SK-N-SH (cell line): ENCODE results near the gene CLEC18B. TPM values are rescaled to one million over a fixed set of nuclear protein-coding genes. Genes with fewer than 3 reads are reported as not detected.

Experiments used
- CTCF ChIA-PET: fragments of 300-600, 350-600 bp; formaldehyde crosslinking; extraction: SDS; loops from one replicate; lab custom pipeline; 2021; lab: Yijun Ruan, JAX
- POLR2A ChIA-PET: fragments of 350-600 bp; sonication (Branson Sonifier 250); formaldehyde crosslinking; extraction: SDS; loops from one replicate; lab custom pipeline; 2020; ENCODE audit warnings: antibody characterized with exemption, inconsistent platforms; lab: Yijun Ruan, JAX
- DNase-seq: peaks from one replicate; pipeline ENCODE4 v3.0.0; 2012
- H2AFZ ChIP-seq: fragments of 200-600 bp; sonication (generic); 2 replicates; pipeline ENCODE4 v1.8.1; 2016; ENCODE audit warnings: antibody characterized with exemption, mild to moderate bottlenecking, low read depth
- H3F3A ChIP-seq: fragments of 200-600 bp; sonication (generic); replicated peaks from 2 replicates; pipeline ENCODE3; 2016; ENCODE audit warnings: antibody characterized with exemption, mild to moderate bottlenecking; ENCODE audit not compliant: insufficient read depth
- H3K27ac ChIP-seq, 2 experiments: fragments of 200-500 bp in 1 of 2; fragments of 200-600 bp in 1 of 2; sonication (Bioruptor generic) in 1 of 2; sonication (generic), shearing (Covaris generic) in 1 of 2; 2 replicates each; pipeline versions ENCODE4 v1.5.1 to v1.6.1; 2014 to 2016; ENCODE audit warnings: low read depth in 2 of 2, inconsistent platforms in 1 of 2, low read length in 1 of 2, mild to moderate bottlenecking in 1 of 2, mixed read lengths in 1 of 2
- H3K27me3 ChIP-seq: fragments of 200-600 bp; sonication (generic), shearing (Covaris generic); 2 replicates; pipeline ENCODE4 v1.6.1; 2016; ENCODE audit warnings: mixed run types; ENCODE audit not compliant: insufficient read depth
- H3K36me3 ChIP-seq, 2 experiments: fragments of 200-500 bp in 1 of 2; fragments of 200-600 bp in 1 of 2; sonication (Bioruptor generic) in 1 of 2; sonication (generic) in 1 of 2; replicated peaks in 1 of 2; 2 replicates each; pipeline versions ENCODE3 to v1.5.1; 2014 to 2016; ENCODE audit warnings: low read length in 1 of 2, mild to moderate bottlenecking in 1 of 2; ENCODE audit not compliant: insufficient read depth in 2 of 2, control insufficient read depth in 1 of 2
- H3K4me1 ChIP-seq, 2 experiments: fragments of 200-500 bp in 1 of 2; fragments of 200-600 bp in 1 of 2; sonication (Bioruptor generic) in 1 of 2; sonication (generic), shearing (Covaris generic) in 1 of 2; 2 replicates each; pipeline versions ENCODE4 v1.5.1 to v1.6.1; 2014 to 2016; ENCODE audit warnings: low read depth in 1 of 2, low read length in 1 of 2, mixed run types in 1 of 2; ENCODE audit not compliant: insufficient read depth in 2 of 2, control insufficient read depth in 1 of 2
- H3K4me2 ChIP-seq: fragments of 200-600 bp; sonication (generic), shearing (Covaris generic); 2 replicates; pipeline ENCODE4 v1.6.1; 2017; ENCODE audit warnings: mixed run types
- H3K4me3 ChIP-seq, 2 experiments: fragments of 200-500 bp in 1 of 2; fragments of 200-600 bp in 1 of 2; sonication (Bioruptor generic) in 1 of 2; sonication (generic), shearing (Covaris generic) in 1 of 2; 2 replicates each; pipeline versions ENCODE4 v1.5.1 to v1.8.1; 2014 to 2016; ENCODE audit warnings: low read depth in 2 of 2, inconsistent platforms in 1 of 2, low read length in 1 of 2, mild to moderate bottlenecking in 1 of 2, mixed read lengths in 1 of 2, moderate library complexity in 1 of 2
- H3K79me2 ChIP-seq: fragments of 200-600 bp; sonication (generic); 2 replicates; pipeline ENCODE4 v1.8.1; 2017; ENCODE audit warnings: mild to moderate bottlenecking; ENCODE audit not compliant: insufficient read depth
- H3K9ac ChIP-seq: fragments of 200-600 bp; sonication (generic); 2 replicates; pipeline ENCODE4 v1.6.1; 2017; ENCODE audit warnings: mixed run types
- H3K9me2 ChIP-seq: fragments of 200-600 bp; sonication (generic); 2 replicates; pipeline ENCODE4 v1.6.1; 2017; ENCODE audit warnings: mixed run types
- H3K9me3 ChIP-seq: fragments of 200-600 bp; sonication (generic); 2 replicates; pipeline ENCODE4 v1.6.1; 2017; ENCODE audit warnings: mixed run types, mild to moderate bottlenecking, moderate library complexity
- H4K20me1 ChIP-seq: fragments of 200-600 bp; sonication (generic); 2 replicates; pipeline ENCODE4 v1.6.1; 2017; ENCODE audit warnings: mild to moderate bottlenecking, mixed run types; ENCODE audit not compliant: insufficient read depth
- CHD2 ChIP-seq: fragments of 150-350 bp; IDR thresholded peaks from 2 replicates; pipeline ENCODE4 v1.6.1; 2018; ENCODE audit warnings: low read length; ENCODE audit not compliant: partially characterized antibody
- CTCF ChIP-seq: fragments of 200-600 bp; sonication (generic); IDR thresholded peaks from 2 replicates; pipeline ENCODE4 v1.6.1; 2017; ENCODE audit warnings: antibody characterized with exemption, mild to moderate bottlenecking, moderate library complexity
- ELF1 ChIP-seq: IDR thresholded peaks from 2 replicates; pipeline ENCODE4 v1.4.0; 2012
- EZH2phosphoT487 ChIP-seq: fragments of 200-600 bp; sonication (generic); IDR thresholded peaks from 2 replicates; pipeline ENCODE4 v1.6.1; 2017; ENCODE audit warnings: low read depth, mixed run types, mild to moderate bottlenecking, antibody characterized with exemption, moderate library complexity, borderline replicate concordance
- FOXM1 ChIP-seq: IDR thresholded peaks from 2 replicates; pipeline ENCODE4 v1.4.0; 2012; ENCODE audit warnings: low read depth, mild to moderate bottlenecking
- GABPA ChIP-seq: IDR thresholded peaks from 2 replicates; pipeline ENCODE4 v1.4.0; 2012; ENCODE audit warnings: low read depth, mild to moderate bottlenecking
- JUND ChIP-seq: IDR thresholded peaks from 2 replicates; pipeline ENCODE4 v1.4.0; 2012
- MEF2A ChIP-seq: IDR thresholded peaks from 2 replicates; pipeline ENCODE4 v1.4.0; 2012; ENCODE audit warnings: low read depth, borderline replicate concordance
- MXI1 ChIP-seq: IDR thresholded peaks from 2 replicates; pipeline ENCODE4 v1.6.1; 2012; ENCODE audit warnings: mild to moderate bottlenecking, low read depth, low read length, improper control_type of control experiment
- POLR2AphosphoS5 ChIP-seq: IDR thresholded peaks from 2 replicates; pipeline ENCODE4 v1.6.1; 2012; ENCODE audit warnings: low read depth, low read length
- RXRA ChIP-seq: IDR thresholded peaks from 2 replicates; pipeline ENCODE4 v1.4.0; 2012; ENCODE audit warnings: low read depth, mild to moderate bottlenecking, borderline replicate concordance
- SIN3A ChIP-seq: IDR thresholded peaks from 2 replicates; pipeline ENCODE4 v1.6.1; 2012; ENCODE audit warnings: low read depth, mild to moderate bottlenecking, low read length, moderate library complexity, borderline replicate concordance
- TCF12 ChIP-seq: IDR thresholded peaks from 2 replicates; pipeline ENCODE4 v1.4.0; 2012
- TEAD4 ChIP-seq: IDR thresholded peaks from 2 replicates; pipeline ENCODE4 v1.4.0; 2012; ENCODE audit warnings: mild to moderate bottlenecking, borderline replicate concordance; ENCODE audit not compliant: insufficient read depth
- USF1 ChIP-seq: IDR thresholded peaks from 2 replicates; pipeline ENCODE4 v1.4.0; 2012; ENCODE audit warnings: low read depth, borderline replicate concordance
- YY1 ChIP-seq: IDR thresholded peaks from 2 replicates; pipeline ENCODE4 v1.4.0; 2012; ENCODE audit warnings: low read depth, mild to moderate bottlenecking
- ZBTB33 ChIP-seq: IDR thresholded peaks from 2 replicates; pipeline ENCODE4 v1.4.0; 2012; ENCODE audit warnings: low read depth, borderline replicate concordance
- WGBS: methylation state at CpG from one replicate; pipeline ENCODE4 v1.1.6; 2017; ENCODE audit warnings: low lambda C conversion rate; 5-methylcytosine and 5-hydroxymethylcytosine counted together
- polyA plus RNA-seq, 3 experiments: library from polyadenylated mRNA; depleted of rRNA; stranded (reverse); fragments of >200 nt; gene quantifications; 2 replicates each; pipeline ENCODE4 v1.2.3, GENCODE V29; 2012

CLEC18B gene
- polyA plus RNA-seq, 1 of the 3 experiments (the other 2 are of a cell fraction), result 0.10 TPM

DNA sequence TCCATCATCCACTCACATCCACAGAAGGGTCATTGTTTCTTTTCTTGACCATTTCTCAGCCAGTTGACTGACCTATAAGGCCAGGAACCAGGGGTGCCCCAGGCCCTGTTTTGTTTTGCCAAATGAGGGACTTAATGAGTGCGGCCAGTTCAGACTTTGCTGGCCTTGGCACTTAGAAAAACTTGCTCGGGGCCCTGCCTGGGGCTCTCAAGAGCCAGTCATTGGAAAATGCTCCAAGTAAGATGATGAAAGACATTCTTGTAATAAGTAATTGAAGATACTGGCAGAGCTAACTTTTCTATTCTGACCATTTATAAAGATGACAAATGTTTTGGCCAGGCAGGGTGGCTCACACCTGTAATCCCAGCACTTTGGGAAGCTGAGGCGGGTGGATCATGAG is 29.0 kb upstream of the CLEC18B start (continued):
- TF ChIP-seq ZBTB33 (no peak), JUND (no peak), CHD2 (no peak), GABPA (no peak), SIN3A (no peak), ELF1 (no peak), EZH2phosphoT487 (no peak), MXI1 (no peak), YY1 (no peak), FOXM1 (no peak), USF1 (no peak), POLR2AphosphoS5 (no peak), MEF2A (no peak)

DNA sequence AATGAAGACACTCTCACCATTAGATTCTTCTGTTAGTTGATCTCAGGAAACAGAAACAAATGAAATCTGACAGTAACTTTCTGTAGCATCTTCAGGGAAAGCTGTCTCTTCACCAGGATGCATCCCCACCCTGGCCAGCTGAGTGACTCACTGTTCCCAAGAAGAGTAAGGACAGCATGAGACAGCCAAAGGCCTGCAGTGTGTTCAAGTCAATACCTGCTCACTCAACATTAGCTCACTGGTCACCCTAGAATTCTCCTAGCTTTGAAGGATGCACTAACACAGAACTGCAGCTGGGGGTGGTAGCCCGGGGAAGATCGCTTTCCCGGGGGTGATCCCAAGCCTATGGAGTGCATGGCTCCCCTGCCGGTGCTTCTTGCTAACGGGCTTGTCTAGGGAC is 28.2 kb upstream of the CLEC18B start:
- DNase-seq, result no peak
- Histone ChIP-seq H3K4me3 (no peak overlapping the region), H3K36me3 (peaks cover 26 to 27% of the 10 kb centered on the region in 2 experiments), H3K9ac (peak overlapping the region; percentile 6; the same call in 1 of the 2 replicates), H3K79me2 (no peaks in the 10 kb centered on the region; the same call in 1 of the 2 replicates), H3F3A (peaks cover 31% of the 10 kb centered on the region), H3K4me1 (peaks cover 0 to 11% of the 10 kb centered on the region in 2 experiments; a peak in 2 of 4 replicates), H3K9me3 (no peaks in the 10 kb centered on the region), H3K4me2 (peak overlapping the region; percentile 36; the same call in 1 of the 2 replicates), H3K27ac (peak overlapping the region; percentile 36 to 84; a peak in 3 of 4 replicates), H2AFZ (no peak overlapping the region), H3K9me2 (no peaks in the 10 kb centered on the region), H4K20me1 (no peaks in the 10 kb centered on the region), H3K27me3 (no peaks in the 10 kb centered on the region)
- CTCF ChIA-PET, result interaction anchor here (1.1 kb wide), 1 partner anchor 17 kb away, joined by 3 read pairs; no protein-coding TSS in a partner anchor
- TF ChIP-seq TEAD4 (0 out of 2 replicates have a peak, but pooled peaks have one; percentile 3), CTCF (peak; percentile 31; the same call in 1 of the 2 replicates), TCF12 (0 out of 2 replicates have a peak, but pooled peaks have one; percentile 3), RXRA (0 out of 2 replicates have a peak, but pooled peaks have one; percentile 7), ZBTB33 (no peak)
- POLR2A ChIA-PET, result no interaction called here
- 48% methylated on average over 3 of the region's 5 CpGs for WGBS
